ENCODE data around the gene EXOG. TPM values are rescaled to one million over a fixed set of nuclear protein-coding genes. Genes with fewer than 3 reads are reported as not detected.

The EXOG gene
- total and polyA plus RNA-seq, 2 donors (not counting 1 experiment from before 2014, with no cell fraction given): 14.2 to 16.4 TPM

GRCh38 chr3:38522002-38522401, 25.9 kb downstream of the EXOG start:
- Histone ChIP-seq H3K79me2 (ENCODE audit: control insufficient read depth, insufficient read depth, low read length) (no peaks in the 10 kb centered on the region), H2AFZ (ENCODE audit: low read length) (no peak overlapping the region), H3K4me2 (ENCODE audit: extremely low read depth, insufficient read depth, low read length) (no peak overlapping the region), H3K27me3 (ENCODE audit: control insufficient read depth, insufficient read depth, low read length) (no peaks in the 10 kb centered on the region), H3K36me3 (ENCODE audit: control insufficient read depth, insufficient read depth, low read length) (peaks cover 5% of the 10 kb centered on the region), H3K4me1 (ENCODE audit: control insufficient read depth, extremely low read depth, insufficient read depth, low read length) (no peaks in the 10 kb centered on the region), H3K9me3 (ENCODE audit: control insufficient read depth, insufficient read depth, low read depth, low read length) (no peaks in the 10 kb centered on the region), H3K4me3 (replicated peaks in 1 of 4; ENCODE audit: control extremely low read depth in 1 of 4, insufficient read depth in 1 of 4, low read depth in 3 of 4, low read length in 4 of 4) (no peak overlapping the region), H4K20me1 (ENCODE audit: control insufficient read depth, extremely low read depth, insufficient read depth, low read length) (no peaks in the 10 kb centered on the region), H3K9ac (ENCODE audit: insufficient read depth, low read length) (no peak overlapping the region), H3K27ac (ENCODE audit: insufficient read depth, low read length) (no peak overlapping the region)
- no peak for DNase-seq (ENCODE audit: low read depth in 2 of 2)
- TF ChIP-seq, protein P1, sequence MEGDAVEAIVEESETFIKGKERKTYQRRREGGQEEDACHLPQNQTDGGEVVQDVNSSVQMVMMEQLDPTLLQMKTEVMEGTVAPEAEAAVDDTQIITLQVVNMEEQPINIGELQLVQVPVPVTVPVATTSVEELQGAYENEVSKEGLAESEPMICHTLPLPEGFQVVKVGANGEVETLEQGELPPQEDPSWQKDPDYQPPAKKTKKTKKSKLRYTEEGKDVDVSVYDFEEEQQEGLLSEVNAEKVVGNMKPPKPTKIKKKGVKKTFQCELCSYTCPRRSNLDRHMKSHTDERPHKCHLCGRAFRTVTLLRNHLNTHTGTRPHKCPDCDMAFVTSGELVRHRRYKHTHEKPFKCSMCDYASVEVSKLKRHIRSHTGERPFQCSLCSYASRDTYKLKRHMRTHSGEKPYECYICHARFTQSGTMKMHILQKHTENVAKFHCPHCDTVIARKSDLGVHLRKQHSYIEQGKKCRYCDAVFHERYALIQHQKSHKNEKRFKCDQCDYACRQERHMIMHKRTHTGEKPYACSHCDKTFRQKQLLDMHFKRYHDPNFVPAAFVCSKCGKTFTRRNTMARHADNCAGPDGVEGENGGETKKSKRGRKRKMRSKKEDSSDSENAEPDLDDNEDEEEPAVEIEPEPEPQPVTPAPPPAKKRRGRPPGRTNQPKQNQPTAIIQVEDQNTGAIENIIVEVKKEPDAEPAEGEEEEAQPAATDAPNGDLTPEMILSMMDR (conservative IDR thresholded peaks at IDR 0.05 in 1 of 2, IDR thresholded peaks at IDR 0.05 in 1 of 2; ENCODE audit: low read depth in 1 of 2, low read length in 2 of 2): no peak
- TF ChIP-seq EZH2 (IDR thresholded peaks at IDR 0.05; ENCODE audit: low read length, missing control alignments): no peak

DNA sequence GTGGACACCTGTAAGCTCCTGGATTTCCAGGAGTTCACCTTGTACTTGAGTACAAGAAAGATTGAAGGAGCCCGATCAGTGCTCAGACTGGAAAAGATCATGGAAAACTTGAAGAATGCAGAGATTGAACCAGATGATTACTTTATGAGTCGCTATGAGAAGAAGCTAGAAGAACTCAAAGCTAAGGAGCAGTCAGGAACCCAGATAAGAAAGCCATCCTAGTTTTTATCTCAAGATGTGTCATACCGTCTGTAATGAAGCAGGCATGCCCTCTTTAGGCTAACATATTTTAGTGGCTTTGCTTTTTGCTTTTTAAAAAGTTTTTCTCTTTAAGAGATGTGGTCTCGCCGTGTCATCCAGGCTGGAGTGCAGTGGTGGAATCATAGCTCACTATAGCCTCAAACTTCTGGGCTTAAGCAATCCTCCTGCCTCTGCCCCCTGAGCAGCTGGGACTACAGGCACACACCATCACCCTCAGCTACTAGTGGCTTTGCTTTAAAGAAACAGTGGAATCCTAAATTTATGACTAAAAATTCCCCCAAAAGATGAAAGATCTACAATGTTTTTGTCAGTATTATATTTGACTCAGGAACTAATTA, 28.1 kb downstream of the EXOG start:
- H2AFZ ChIP-seq (ENCODE audit: low read length): no peak overlapping the region
- no peaks in the 10 kb centered on the region for H4K20me1 ChIP-seq (ENCODE audit: control insufficient read depth, extremely low read depth, insufficient read depth, low read length)
- peak in 1 of 2 donors; percentile 57 for DNase-seq (ENCODE audit: low read depth in 2 of 2)
- H3K36me3 ChIP-seq (ENCODE audit: control insufficient read depth, insufficient read depth, low read length): peaks cover 6% of the 10 kb centered on the region
- no peaks in the 10 kb centered on the region for H3K27me3 ChIP-seq (ENCODE audit: control insufficient read depth, insufficient read depth, low read length)
- H3K9me3 ChIP-seq (ENCODE audit: control insufficient read depth, insufficient read depth, low read depth, low read length): no peaks in the 10 kb centered on the region
- H3K27ac ChIP-seq (ENCODE audit: insufficient read depth, low read length): no peak overlapping the region
- no peak overlapping the region for H3K9ac ChIP-seq (ENCODE audit: insufficient read depth, low read length)
- no peak overlapping the region for H3K4me3 ChIP-seq (replicated peaks in 1 of 4; ENCODE audit: control extremely low read depth in 1 of 4, insufficient read depth in 1 of 4, low read depth in 3 of 4, low read length in 4 of 4)
- no peaks in the 10 kb centered on the region for H3K4me1 ChIP-seq (ENCODE audit: control insufficient read depth, extremely low read depth, insufficient read depth, low read length)
- H3K79me2 ChIP-seq (ENCODE audit: control insufficient read depth, insufficient read depth, low read length): no peaks in the 10 kb centered on the region
- no peak overlapping the region for H3K4me2 ChIP-seq (ENCODE audit: extremely low read depth, insufficient read depth, low read length)
- TF ChIP-seq EZH2 (IDR thresholded peaks at IDR 0.05; ENCODE audit: low read length, missing control alignments): no peak
- TF ChIP-seq, protein P1 (conservative IDR thresholded peaks at IDR 0.05 in 1 of 2, IDR thresholded peaks at IDR 0.05 in 1 of 2; ENCODE audit: low read depth in 1 of 2, low read length in 2 of 2): no peak

DNA sequence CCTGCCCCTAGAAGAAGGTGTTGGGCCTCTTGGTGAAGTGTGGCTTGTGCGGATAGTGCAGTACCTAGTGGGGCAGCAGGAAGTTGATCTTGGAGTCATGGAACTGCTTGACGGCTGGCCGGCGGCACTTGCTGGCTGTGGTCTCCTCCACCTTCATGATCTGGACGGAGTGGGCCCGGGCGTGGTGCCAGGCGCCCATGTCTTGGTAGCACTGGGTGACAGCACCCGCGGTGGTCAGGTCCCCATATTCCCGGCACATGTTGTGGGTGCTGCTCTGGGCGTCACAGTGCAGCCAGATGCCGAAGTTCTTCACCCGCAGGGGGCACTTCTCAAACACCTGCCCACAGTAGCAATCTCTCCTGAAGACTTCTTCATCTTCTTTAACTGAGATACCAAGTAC, 30.7 kb downstream of the EXOG start:
- Histone ChIP-seq H3K4me3 (replicated peaks in 1 of 4; ENCODE audit: control extremely low read depth in 1 of 4, insufficient read depth in 1 of 4, low read depth in 3 of 4, low read length in 4 of 4) (no peak overlapping the region), H3K27me3 (ENCODE audit: control insufficient read depth, insufficient read depth, low read length) (no peaks in the 10 kb centered on the region), H3K27ac (ENCODE audit: insufficient read depth, low read length) (no peak overlapping the region), H2AFZ (ENCODE audit: low read length) (no peak overlapping the region), H3K9me3 (ENCODE audit: control insufficient read depth, insufficient read depth, low read depth, low read length) (no peaks in the 10 kb centered on the region), H3K79me2 (ENCODE audit: control insufficient read depth, insufficient read depth, low read length) (no peaks in the 10 kb centered on the region), H3K4me2 (ENCODE audit: extremely low read depth, insufficient read depth, low read length) (no peak overlapping the region), H3K36me3 (ENCODE audit: control insufficient read depth, insufficient read depth, low read length) (peaks cover 6% of the 10 kb centered on the region), H3K4me1 (ENCODE audit: control insufficient read depth, extremely low read depth, insufficient read depth, low read length) (no peaks in the 10 kb centered on the region), H4K20me1 (ENCODE audit: control insufficient read depth, extremely low read depth, insufficient read depth, low read length) (no peaks in the 10 kb centered on the region), H3K9ac (ENCODE audit: insufficient read depth, low read length) (no peak overlapping the region)
- DNase-seq (ENCODE audit: low read depth in 2 of 2): no peak
- TF ChIP-seq EZH2 (IDR thresholded peaks at IDR 0.05; ENCODE audit: low read length, missing control alignments): no peak
- TF ChIP-seq, protein P1 (conservative IDR thresholded peaks at IDR 0.05 in 1 of 2, IDR thresholded peaks at IDR 0.05 in 1 of 2; ENCODE audit: low read depth in 1 of 2, low read length in 2 of 2): no peak

Measured in fibroblast of lung (primary cell).